GM12801 (cell line): ENCODE measurements around the gene HBG1.
"Not testable (repeated sequence)": the region's sequence is repeated elsewhere in the genome, so short reads cannot be mapped to it uniquely, and the experiment has no call there.

ENCODE experiments used
- CTCF ChIP-seq: IDR thresholded peaks from one replicate; pipeline ENCODE4 v1.5.1; 2011; ENCODE audit warnings: control low read depth; ENCODE audit not compliant: insufficient read length; ENCODE audit errors: extremely low read depth

HBG1 gene

DNA sequence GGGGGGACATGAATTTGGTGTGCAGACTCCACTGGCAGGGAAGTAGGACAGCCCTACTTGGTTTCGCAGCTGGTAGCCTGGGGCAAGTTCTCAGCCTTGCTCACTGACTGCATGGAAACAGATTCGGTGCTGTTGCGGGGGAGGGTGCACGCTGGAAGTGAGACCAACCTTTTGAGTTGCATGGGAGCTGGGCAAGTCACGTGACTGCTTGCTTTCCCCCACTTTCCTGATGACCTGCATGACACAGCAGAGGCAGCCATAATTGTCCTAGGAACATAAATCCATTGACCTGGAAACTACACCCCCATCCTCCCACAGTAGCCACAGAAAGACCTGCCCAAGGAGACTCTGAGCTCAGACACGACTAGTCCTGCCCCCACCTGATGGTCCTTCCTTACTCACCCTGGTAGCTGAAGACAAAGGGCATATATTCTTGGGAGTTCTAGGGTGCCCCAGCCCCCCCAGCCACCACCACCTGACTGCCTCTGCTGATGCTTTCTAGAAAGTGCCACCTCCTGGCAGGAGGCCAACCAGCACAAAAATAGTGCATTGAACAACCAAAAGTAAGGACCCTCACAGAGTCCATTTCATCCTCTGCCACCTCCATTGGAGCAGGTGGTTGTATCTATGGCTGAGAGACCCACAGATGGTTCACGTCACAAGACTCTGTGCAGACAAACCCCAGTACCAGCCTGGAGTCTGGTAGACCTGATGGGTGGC, 9.0 kb upstream of the HBG1 start:
- no peak for TF ChIP-seq CTCF

DNA sequence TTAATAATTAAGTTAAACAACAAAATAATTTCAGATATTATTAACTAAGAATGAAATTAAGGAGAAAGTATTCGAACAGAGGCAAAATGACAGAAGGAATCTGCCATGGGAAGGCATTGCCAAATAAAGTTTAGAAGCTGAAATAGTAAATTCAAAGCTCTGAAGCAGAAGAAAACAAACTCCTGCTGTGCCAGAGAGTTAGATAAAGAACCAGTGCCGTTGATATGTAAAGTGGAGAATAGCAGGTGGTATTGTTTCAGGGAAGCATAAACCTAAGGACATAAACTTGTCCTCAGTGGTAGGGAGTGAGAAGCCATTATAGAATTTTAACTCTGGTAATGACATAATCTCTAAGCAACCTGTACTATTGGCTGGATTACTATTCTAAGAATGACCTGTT, 7.6 kb upstream of the HBG1 start:
- no peak for TF ChIP-seq CTCF

DNA sequence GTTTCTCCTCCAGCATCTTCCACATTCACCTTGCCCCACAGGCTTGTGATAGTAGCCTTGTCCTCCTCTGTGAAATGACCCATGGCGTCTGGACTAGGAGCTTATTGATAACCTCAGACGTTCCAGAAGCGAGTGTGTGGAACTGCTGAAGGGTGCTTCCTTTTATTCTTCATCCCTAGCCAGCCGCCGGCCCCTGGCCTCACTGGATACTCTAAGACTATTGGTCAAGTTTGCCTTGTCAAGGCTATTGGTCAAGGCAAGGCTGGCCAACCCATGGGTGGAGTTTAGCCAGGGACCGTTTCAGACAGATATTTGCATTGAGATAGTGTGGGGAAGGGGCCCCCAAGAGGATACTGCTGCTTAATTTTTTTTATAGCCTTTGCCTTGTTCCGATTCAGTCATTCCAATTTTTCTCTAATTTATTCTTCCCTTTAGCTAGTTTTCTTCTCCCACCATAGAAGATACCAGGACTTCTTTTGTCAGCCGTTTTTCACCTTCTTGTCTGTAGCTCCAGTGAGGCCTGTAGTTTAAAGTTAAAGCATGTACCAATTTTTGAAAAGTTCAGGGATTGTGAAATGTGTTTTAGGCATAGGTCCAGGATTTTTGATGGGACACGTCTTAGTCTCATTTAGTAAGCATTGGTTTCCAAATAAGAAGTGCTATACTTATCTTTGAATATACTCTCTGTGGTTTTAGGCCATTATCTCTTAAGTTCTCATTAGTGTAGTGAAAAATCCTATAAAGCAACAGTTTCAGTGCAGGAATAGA, 5.2 kb upstream of the HBG1 start, which contains the start of gene HBG2:
Gene HBG2, minus strand, starts transcription at position 136 of the 768 bp plus-strand sequence. Its CDS starts 53 bp downstream, at position 83.
- TF ChIP-seq CTCF, result not testable (repeated sequence)

DNA sequence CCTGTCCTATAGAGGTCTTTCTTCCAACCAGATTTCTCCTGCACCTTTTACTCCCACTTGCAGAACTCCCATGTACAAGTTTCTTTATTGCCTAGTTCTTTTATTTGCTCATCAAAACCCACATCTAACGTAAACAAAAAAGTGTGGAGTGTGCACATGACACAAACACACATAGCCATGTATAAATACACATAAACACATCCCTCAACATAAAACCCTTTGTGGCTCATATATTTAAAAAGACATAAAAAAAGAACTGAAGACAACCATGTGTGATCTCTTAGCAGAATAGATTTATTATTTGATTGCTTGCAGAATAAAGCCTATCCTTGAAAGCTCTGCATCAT, 3.2 kb upstream of the HBG1 start:
- TF ChIP-seq CTCF, result no peak

GRCh38 chr11:5252192-5252918, 2.7 kb upstream of the HBG1 start:
- TF ChIP-seq CTCF, result no peak

GRCh38 chr11:5251746-5252145, 2.1 kb upstream of the HBG1 start:
- TF ChIP-seq CTCF, result no peak

DNA sequence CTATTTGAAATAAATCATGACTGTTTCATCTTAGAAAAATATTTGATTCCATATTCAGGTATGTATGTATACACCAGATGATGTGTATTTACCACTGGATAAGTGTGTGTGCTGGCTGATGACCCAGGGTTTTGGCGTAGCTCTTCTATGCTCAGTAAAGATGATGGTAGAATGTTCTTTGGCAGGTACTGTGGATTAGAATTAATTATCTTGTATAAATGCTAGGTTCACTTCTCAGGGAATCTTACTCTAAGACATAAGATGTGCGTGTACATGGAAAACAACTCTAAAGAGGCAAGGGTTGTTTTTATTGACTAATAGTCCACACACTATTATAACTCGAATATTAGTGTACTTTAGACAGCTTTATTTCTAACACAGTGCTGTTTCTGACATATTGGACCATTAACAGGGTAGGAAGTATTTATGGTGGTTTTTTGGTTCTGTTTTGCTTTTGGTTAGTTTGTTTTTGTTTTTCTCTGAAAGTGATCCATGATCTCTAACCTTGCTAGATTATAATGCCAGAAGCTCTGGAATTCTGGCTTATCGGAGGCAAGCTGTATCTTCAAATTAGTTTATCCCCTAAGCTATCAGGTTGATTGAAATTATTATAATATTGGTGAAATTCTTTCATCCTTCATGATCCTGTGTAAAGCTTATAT, 1.0 kb upstream of the HBG1 start:
- no peak for TF ChIP-seq CTCF
